HepG2 (cell line): Measurements from ENCODE around the gene NEIL1. TPM values are rescaled to one million over a fixed set of nuclear protein-coding genes. Genes with fewer than 3 reads are reported as not detected.
A peak's percentile ranks its signal among the peaks of the same experiment; 100 is the strongest.

Experiments
- ATAC-seq: fragments of 200-7000 bp; cut with Tn5 transposase; 3 replicates; pipeline ENCODE4 v1.9.1; 2020; ENCODE audit warnings: mild to moderate bottlenecking, moderate library complexity
- BruUV-seq: library from RNA; stranded (reverse); fragments of 400-500 nt; replicated peaks from 2 replicates; lab custom pipeline; 2021; lab: Mats Ljungman, UMichigan
- CTCF ChIA-PET: fragments of 300-600 bp; formaldehyde crosslinking; extraction: SDS; loops from one replicate; lab custom pipeline; 2021; ENCODE audit warnings: low total read pairs, inconsistent platforms, low intra/inter-chr PET ratio; lab: Yijun Ruan, JAX
- POLR2A ChIA-PET: fragments of 350-600 bp; sonication (Branson Sonifier 250); formaldehyde crosslinking; loops from one replicate; lab custom pipeline; 2020; ENCODE audit warnings: antibody characterized with exemption, inconsistent platforms; lab: Yijun Ruan, JAX
- DNase-seq: peaks from one replicate; pipeline ENCODE4 v3.0.0-alpha.2; 2015; ENCODE audit warnings: low spot score
- FAIRE-seq: peaks from 3 replicates; lab custom pipeline; 2011; peaks lifted over from hg19 to GRCh38; lab: Jason Lieb, UNC
- H2AFZ ChIP-seq: one replicate; pipeline ENCODE4 v1.6.1; 2011; ENCODE audit warnings: low read length, inconsistent platforms
- H3K27ac ChIP-seq: fragments of 300-600 bp; 3 replicates; pipeline ENCODE4 v1.8.0; 2011; ENCODE audit warnings: mixed run types, mild to moderate bottlenecking, mixed read lengths, low read length, inconsistent platforms; ENCODE audit not compliant: insufficient read depth; ENCODE audit errors: extremely low read length
- H3K27me3 ChIP-seq, 2 experiments: fragments of 200-600 bp in 1 of 2; 2 replicates in 1 of 2; 3 replicates in 1 of 2; pipeline versions ENCODE4 v1.6.0 to v1.8.0; 2011; ENCODE audit warnings: low read length in 2 of 2, mild to moderate bottlenecking in 2 of 2, moderate library complexity in 2 of 2, inconsistent platforms in 1 of 2; ENCODE audit not compliant: insufficient read depth in 2 of 2, control insufficient read depth in 1 of 2
- H3K36me3 ChIP-seq, 2 experiments: fragments of 200-600 bp in 1 of 2; replicated peaks in 1 of 2; 2 replicates in 1 of 2; 3 replicates in 1 of 2; pipeline versions ENCODE4 v1.5.1 to v1.8.0; 2011; ENCODE audit warnings: low read length in 2 of 2, inconsistent platforms in 1 of 2; ENCODE audit not compliant: insufficient read depth in 2 of 2, control insufficient read depth in 1 of 2
- H3K4me1 ChIP-seq: 2 replicates; pipeline ENCODE4 v1.5.1; 2012; ENCODE audit warnings: low read length, inconsistent platforms; ENCODE audit not compliant: insufficient read depth
- H3K4me2 ChIP-seq: 2 replicates; pipeline ENCODE4 v1.6.0; 2011; ENCODE audit warnings: low read depth, low read length, inconsistent platforms
- H3K4me3 ChIP-seq, 3 experiments: fragments of 200-600 bp in 1 of 3; sonication (generic), shearing (Covaris generic) in 1 of 3; replicated peaks in 1 of 3; 2 replicates each; pipeline ENCODE4 v1.5.1; 2011 to 2016; ENCODE audit warnings: low read length in 3 of 3, inconsistent platforms in 2 of 3, low read depth in 2 of 3, mild to moderate bottlenecking in 2 of 3, control low read depth in 1 of 3, mixed read lengths in 1 of 3; ENCODE audit not compliant: insufficient read depth in 1 of 3
- H3K79me2 ChIP-seq: one replicate; pipeline ENCODE4 v1.6.1; 2011; ENCODE audit warnings: low read length, inconsistent platforms; ENCODE audit not compliant: insufficient read depth
- H3K9ac ChIP-seq: 2 replicates; pipeline ENCODE4 v1.6.0; 2011; ENCODE audit warnings: mild to moderate bottlenecking, low read depth, low read length, inconsistent platforms; ENCODE audit not compliant: insufficient read depth
- H3K9me3 ChIP-seq: 2 replicates; pipeline ENCODE4 v1.5.1; 2012; ENCODE audit warnings: mild to moderate bottlenecking, low read length
- H4K20me1 ChIP-seq: 2 replicates; pipeline ENCODE4 v1.6.0; 2011; ENCODE audit warnings: inconsistent platforms, mild to moderate bottlenecking, low read length, moderate library complexity; ENCODE audit not compliant: insufficient read depth
- BRCA1 ChIP-seq: sonication (generic); formaldehyde crosslinking; IDR thresholded peaks from 2 replicates; pipeline ENCODE4 v1.4.0; 2020; ENCODE audit warnings: missing genetic modification reagents
- CC2D1A ChIP-seq: sonication (generic); formaldehyde crosslinking; IDR thresholded peaks from 2 replicates; pipeline ENCODE4 v1.8.1; 2023; ENCODE audit warnings: mild to moderate bottlenecking, missing genetic modification reagents
- DMAP1 ChIP-seq: IDR thresholded peaks from 2 replicates; pipeline ENCODE4 v1.6.1; 2016
- FIP1L1 ChIP-seq: fragments of 200-400 bp; formaldehyde crosslinking; IDR thresholded peaks from 2 replicates; pipeline ENCODE4 v1.6.1; 2018; ENCODE audit warnings: low read depth, mild to moderate bottlenecking, low read length, moderate library complexity, borderline replicate concordance; ENCODE audit not compliant: insufficient read depth
- HES4 ChIP-seq: sonication (generic); formaldehyde crosslinking; IDR thresholded peaks from 2 replicates; pipeline ENCODE4 v1.9.0; 2021; ENCODE audit warnings: mild to moderate bottlenecking, missing genetic modification reagents, borderline replicate concordance
- HMGA1 ChIP-seq: sonication (generic); formaldehyde crosslinking; conservative IDR thresholded peaks from 2 replicates; pipeline ENCODE4 v1.4.0; 2020; ENCODE audit warnings: missing genetic modification reagents
- MEIS2 ChIP-seq: sonication (generic); formaldehyde crosslinking; IDR thresholded peaks from 2 replicates; pipeline ENCODE4 v1.9.0; 2021; ENCODE audit warnings: mild to moderate bottlenecking, missing genetic modification reagents
- PHF8 ChIP-seq: sonication (generic); formaldehyde crosslinking; IDR thresholded peaks from 2 replicates; pipeline ENCODE4 v1.5.0; 2020; ENCODE audit warnings: missing genetic modification reagents
- RCOR2 ChIP-seq: IDR thresholded peaks from 2 replicates; pipeline ENCODE4 v1.6.1; 2016; ENCODE audit warnings: missing biosample characterization, missing genetic modification reagents
- SRF ChIP-seq: IDR thresholded peaks from 2 replicates; pipeline ENCODE4 v1.6.1; 2011; ENCODE audit warnings: mild to moderate bottlenecking, low read depth, low read length, moderate library complexity
- ZNF143 ChIP-seq: sonication (generic); formaldehyde crosslinking; IDR thresholded peaks from 2 replicates; pipeline ENCODE4 v1.4.0; 2020; ENCODE audit warnings: missing genetic modification reagents
- ZNF224 ChIP-seq: sonication (generic); formaldehyde crosslinking; IDR thresholded peaks from 2 replicates; pipeline ENCODE4 v1.5.0; 2020; ENCODE audit warnings: mild to moderate bottlenecking, missing genetic modification reagents
- ZNF251 ChIP-seq: sonication (generic); formaldehyde crosslinking; IDR thresholded peaks from 2 replicates; pipeline ENCODE4 v1.9.0; 2021; ENCODE audit warnings: mild to moderate bottlenecking, missing genetic modification reagents
- ZNF605 ChIP-seq: sonication (generic); formaldehyde crosslinking; IDR thresholded peaks from 2 replicates; pipeline ENCODE4 v1.8.0; 2022; ENCODE audit warnings: mild to moderate bottlenecking, missing genetic modification reagents
- ZNF629 ChIP-seq: sonication (generic); formaldehyde crosslinking; conservative IDR thresholded peaks from 2 replicates; pipeline ENCODE4 v1.5.0; 2020; ENCODE audit warnings: missing genetic modification reagents
- WGBS: methylation state at CpG from one replicate; pipeline ENCODE4 v1.1.6; 2017; ENCODE audit warnings: low lambda C conversion rate; 5-methylcytosine and 5-hydroxymethylcytosine counted together
- in situ Hi-C: cut with HindIII; loops from 2 replicates; pipeline ENCODE4 v1.10.0; 2017; ENCODE audit warnings: low pct_unique_long_range_greater_than_20kb; ENCODE audit not compliant: extremely low pct_ligation_motif_present
- intact Hi-C: fragments of 100-400 bp; cut with micrococcal nuclease; formaldehyde crosslinking; loops from one replicate; pipeline ENCODE4 v1.10.0; 2022; ENCODE audit not compliant: unreplicated experiment
- polyA plus RNA-seq, 8 experiments: library from polyadenylated mRNA; depleted of rRNA in 3 of 8; stranded (reverse) in 7 of 8; unstranded in 1 of 8; fragments of >200 nt; fragmentation: Illumina TruSeq in 4 of 8; extraction: Trizol in 4 of 8; gene quantifications; 2 replicates each; pipeline versions ENCODE4 v1.2.1 to v1.2.3, GENCODE V29; 2011 to 2016; ENCODE audit warnings: low read depth in 4 of 8, missing spikeins in 1 of 8, mixed read lengths in 1 of 8; ENCODE audit not compliant: insufficient read depth in 1 of 8
- total RNA-seq, 5 experiments: library from RNA; depleted of rRNA; stranded (reverse); fragments of >200 nt; fragmentation: Illumina TruSeq; extraction: Trizol; gene quantifications; 2 replicates each; pipeline ENCODE4 v1.2.3, GENCODE V29; 2016; ENCODE audit warnings: low read depth in 1 of 5
- TF ChIP-seq, protein P1 (sequence below): IDR thresholded peaks from 2 replicates; pipeline ENCODE4 v1.6.1; 2016; ENCODE audit warnings: missing compliant biosample characterization, missing genetic modification reagents, borderline replicate concordance
- TF ChIP-seq, protein P2 (sequence below): sonication (generic); formaldehyde crosslinking; IDR thresholded peaks from 2 replicates; pipeline ENCODE4 v1.8.1; 2023; ENCODE audit warnings: mild to moderate bottlenecking, missing genetic modification reagents
- TF ChIP-seq, protein P3 (sequence below): IDR thresholded peaks from 2 replicates; pipeline ENCODE4 v1.6.1; 2012; ENCODE audit warnings: inconsistent platforms
- TF ChIP-seq, protein P4 (sequence below): sonication (generic); formaldehyde crosslinking; IDR thresholded peaks from 2 replicates; pipeline ENCODE4 v1.4.0; 2020; ENCODE audit warnings: missing genetic modification reagents
- TF ChIP-seq, protein P5 (sequence below): sonication (generic); formaldehyde crosslinking; IDR thresholded peaks from 2 replicates; pipeline ENCODE4 v1.5.0; 2020; ENCODE audit warnings: missing genetic modification reagents, mild to moderate bottlenecking, borderline replicate concordance

The NEIL1 gene
- total and polyA plus RNA-seq, 2 of the 13 experiments (the other 11 are each of a cell fraction or from before 2014, with no cell fraction given): 10.4 to 15.5 TPM

GRCh38 chr15:75367406-75367912 is 20.6 kb downstream of the NEIL1 start:
- in situ Hi-C loops: loop anchor here (5.0 to 10.0 kb wide), 2 partner anchors 85 to 277 kb away; partner anchors contain the start of genes IMP3, SIN3A and SNX33
- 51% methylated on average over 5 of the region's 7 CpGs for WGBS
- 0 out of 2 replicates have a peak, but pooled peaks cover 4% of the 10 kb centered on the region for H4K20me1 ChIP-seq
- H3K9ac ChIP-seq: no peak overlapping the region; the same call in 1 of the 2 replicates
- H2AFZ ChIP-seq: no peak overlapping the region
- POLR2A ChIA-PET: interaction anchor here (1.0 to 4.7 kb wide), 24 partner anchors 8 to 588 kb away, joined by 3 to 185 read pairs (median 7); partner anchors contain the start of genes COMMD4, IMP3, NEIL1 and PPCDC
- peaks cover 39% of the 10 kb centered on the region for H3K4me1 ChIP-seq
- intact Hi-C loops: loop anchor here (1.0 to 10.0 kb wide), 3 partner anchors 20 to 317 kb away; partner anchors contain the start of genes NEIL1 and SIN3A
- H3K4me3 ChIP-seq: peak overlapping the region in 1 of 3 experiments; percentile 92; a peak in 1 of 6 replicates
- H3K27me3 ChIP-seq: no peaks in the 10 kb centered on the region
- H3K79me2 ChIP-seq: peaks cover 5% of the 10 kb centered on the region
- BruUV-seq: no TSS peak
- no peak overlapping the region for H3K27ac ChIP-seq
- H3K9me3 ChIP-seq: no peaks in the 10 kb centered on the region
- DNase-seq (no peak), FAIRE-seq (no peak), ATAC-seq (no peak)
- peak overlapping the region; percentile 59 for H3K4me2 ChIP-seq
- CTCF ChIA-PET: no interaction called here
- peaks cover 14 to 40% of the 10 kb centered on the region in 2 experiments for H3K36me3 ChIP-seq
- peak; percentile 17; the same call in 1 of the 2 replicates for TF ChIP-seq ZNF605 (CRISPR knock-in tag)
- no peak for TF ChIP-seq MEIS2 (CRISPR knock-in tag)
- no peak for TF ChIP-seq HMGA1
- TF ChIP-seq, protein P1, sequence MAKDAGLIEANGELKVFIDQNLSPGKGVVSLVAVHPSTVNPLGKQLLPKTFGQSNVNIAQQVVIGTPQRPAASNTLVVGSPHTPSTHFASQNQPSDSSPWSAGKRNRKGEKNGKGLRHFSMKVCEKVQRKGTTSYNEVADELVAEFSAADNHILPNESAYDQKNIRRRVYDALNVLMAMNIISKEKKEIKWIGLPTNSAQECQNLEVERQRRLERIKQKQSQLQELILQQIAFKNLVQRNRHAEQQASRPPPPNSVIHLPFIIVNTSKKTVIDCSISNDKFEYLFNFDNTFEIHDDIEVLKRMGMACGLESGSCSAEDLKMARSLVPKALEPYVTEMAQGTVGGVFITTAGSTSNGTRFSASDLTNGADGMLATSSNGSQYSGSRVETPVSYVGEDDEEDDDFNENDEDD: peak; percentile 80; the same call in 1 of the 2 replicates
- no peak for TF ChIP-seq RCOR2 (CRISPR knock-in tag)
- peak; percentile 0; the same call in 1 of the 2 replicates for TF ChIP-seq BRCA1 (CRISPR knock-in tag)
- TF ChIP-seq ZNF224 (CRISPR knock-in tag): no peak
- TF ChIP-seq, protein P2, sequence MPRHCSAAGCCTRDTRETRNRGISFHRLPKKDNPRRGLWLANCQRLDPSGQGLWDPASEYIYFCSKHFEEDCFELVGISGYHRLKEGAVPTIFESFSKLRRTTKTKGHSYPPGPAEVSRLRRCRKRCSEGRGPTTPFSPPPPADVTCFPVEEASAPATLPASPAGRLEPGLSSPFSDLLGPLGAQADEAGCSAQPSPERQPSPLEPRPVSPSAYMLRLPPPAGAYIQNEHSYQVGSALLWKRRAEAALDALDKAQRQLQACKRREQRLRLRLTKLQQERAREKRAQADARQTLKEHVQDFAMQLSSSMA (CRISPR knock-in tag): peak; percentile 81; the same call in 1 of the 2 replicates
- TF ChIP-seq ZNF251 (CRISPR knock-in tag): 0 out of 2 replicates have a peak, but pooled peaks have one; percentile 30
- TF ChIP-seq, protein P3, sequence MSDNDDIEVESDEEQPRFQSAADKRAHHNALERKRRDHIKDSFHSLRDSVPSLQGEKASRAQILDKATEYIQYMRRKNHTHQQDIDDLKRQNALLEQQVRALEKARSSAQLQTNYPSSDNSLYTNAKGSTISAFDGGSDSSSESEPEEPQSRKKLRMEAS: peak; percentile 90
- TF ChIP-seq PHF8 (CRISPR knock-in tag): no peak
- peak; percentile 2; the same call in 1 of the 2 replicates for TF ChIP-seq ZNF629
- TF ChIP-seq, protein P4, sequence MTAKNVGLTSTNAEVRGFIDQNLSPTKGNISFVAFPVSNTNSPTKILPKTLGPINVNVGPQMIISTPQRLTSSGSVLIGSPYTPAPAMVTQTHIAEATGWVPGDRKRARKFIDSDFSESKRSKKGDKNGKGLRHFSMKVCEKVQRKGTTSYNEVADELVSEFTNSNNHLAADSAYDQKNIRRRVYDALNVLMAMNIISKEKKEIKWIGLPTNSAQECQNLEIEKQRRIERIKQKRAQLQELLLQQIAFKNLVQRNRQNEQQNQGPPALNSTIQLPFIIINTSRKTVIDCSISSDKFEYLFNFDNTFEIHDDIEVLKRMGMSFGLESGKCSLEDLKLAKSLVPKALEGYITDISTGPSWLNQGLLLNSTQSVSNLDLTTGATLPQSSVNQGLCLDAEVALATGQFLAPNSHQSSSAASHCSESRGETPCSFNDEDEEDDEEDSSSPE (CRISPR knock-in tag): peak; percentile 62
- TF ChIP-seq, protein P5, sequence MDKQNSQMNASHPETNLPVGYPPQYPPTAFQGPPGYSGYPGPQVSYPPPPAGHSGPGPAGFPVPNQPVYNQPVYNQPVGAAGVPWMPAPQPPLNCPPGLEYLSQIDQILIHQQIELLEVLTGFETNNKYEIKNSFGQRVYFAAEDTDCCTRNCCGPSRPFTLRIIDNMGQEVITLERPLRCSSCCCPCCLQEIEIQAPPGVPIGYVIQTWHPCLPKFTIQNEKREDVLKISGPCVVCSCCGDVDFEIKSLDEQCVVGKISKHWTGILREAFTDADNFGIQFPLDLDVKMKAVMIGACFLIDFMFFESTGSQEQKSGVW (CRISPR knock-in tag): no peak
- TF ChIP-seq SRF: 0 out of 2 replicates have a peak, but pooled peaks have one; percentile 0
- no peak for TF ChIP-seq ZNF143
- no peak for TF ChIP-seq FIP1L1
- TF ChIP-seq CC2D1A (CRISPR knock-in tag): no peak
- no peak for TF ChIP-seq DMAP1
- no peak for TF ChIP-seq HES4 (CRISPR knock-in tag)
